Measurements from ENCODE around the gene CTAGE1.
"Not testable (repeated sequence)": the region's sequence is repeated elsewhere in the genome, so short reads cannot be mapped to it uniquely, and the experiment has no call there.

CTAGE1 gene, protein sequence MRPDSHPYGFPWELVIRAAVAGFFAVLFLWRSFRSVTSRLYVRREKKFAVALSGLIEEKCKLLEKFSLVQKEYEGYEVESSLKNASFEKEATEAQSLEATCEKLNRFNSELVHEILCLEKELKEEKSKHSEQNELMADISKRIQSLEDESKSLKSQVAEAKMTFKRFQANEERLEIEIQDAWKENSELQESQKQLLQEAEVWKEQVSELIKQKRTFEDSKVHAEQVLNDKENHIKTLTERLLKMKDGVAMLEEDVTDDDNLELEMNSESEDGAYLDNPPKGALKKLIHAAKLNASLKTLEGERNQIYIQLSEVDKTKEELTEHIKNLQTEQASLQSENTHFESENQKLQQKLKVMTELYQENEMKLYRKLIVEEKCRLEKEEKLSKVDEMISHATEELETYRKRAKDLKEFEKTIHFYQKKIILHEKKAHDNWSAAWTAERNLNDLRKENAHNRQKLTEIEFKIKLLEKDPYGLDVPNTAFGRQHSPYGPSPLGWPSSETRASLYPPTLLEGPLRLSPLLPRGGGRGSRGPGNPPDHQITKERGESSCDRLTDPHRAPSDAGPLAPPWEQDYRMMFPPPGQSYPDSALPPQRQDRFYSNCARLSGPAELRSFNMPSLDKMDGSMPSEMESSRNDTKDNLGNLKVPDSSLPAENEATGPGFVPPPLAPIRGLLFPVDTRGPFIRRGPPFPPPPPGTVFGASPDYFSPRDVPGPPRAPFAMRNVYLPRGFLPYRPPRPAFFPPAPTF

DNA sequence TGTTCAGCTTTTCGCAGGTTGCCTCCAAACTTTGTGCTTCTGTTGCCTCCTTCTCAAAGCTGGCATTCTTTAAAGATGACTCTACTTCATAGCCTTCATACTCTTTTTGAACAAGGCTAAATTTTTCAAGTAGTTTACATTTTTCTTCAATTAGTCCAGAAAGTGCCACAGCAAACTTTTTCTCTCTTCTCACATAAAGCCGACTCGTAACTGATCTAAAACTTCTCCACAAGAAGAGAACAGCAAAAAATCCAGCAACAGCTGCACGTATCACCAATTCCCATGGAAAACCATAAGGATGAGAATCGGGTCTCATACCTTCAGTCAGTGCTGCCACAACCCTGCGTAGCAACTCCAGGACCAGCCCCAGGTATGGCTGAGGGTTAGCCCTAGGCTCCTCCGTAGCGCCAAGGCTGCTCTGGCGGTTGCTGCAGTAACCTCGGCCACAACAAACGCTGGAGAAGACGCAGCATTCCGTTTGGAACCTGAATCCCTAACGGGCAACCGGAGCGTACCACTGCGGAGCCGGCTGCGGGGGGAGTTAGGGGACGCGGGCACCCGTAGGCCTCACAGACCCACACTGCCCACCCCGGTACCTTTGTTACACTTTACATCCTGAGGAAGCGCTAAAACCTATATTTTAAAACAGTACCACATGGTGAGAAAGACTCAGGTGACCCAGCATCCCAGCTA is at the start of gene CTAGE1:
TSS of gene CTAGE1 (minus strand) at position 420 of the 693 bp plus-strand sequence. CDS start at position 316, 104 bp downstream.
- no peak for DNase-seq (ENCODE audit: low read depth in 1 of 2, low spot score in 1 of 2)

DNA sequence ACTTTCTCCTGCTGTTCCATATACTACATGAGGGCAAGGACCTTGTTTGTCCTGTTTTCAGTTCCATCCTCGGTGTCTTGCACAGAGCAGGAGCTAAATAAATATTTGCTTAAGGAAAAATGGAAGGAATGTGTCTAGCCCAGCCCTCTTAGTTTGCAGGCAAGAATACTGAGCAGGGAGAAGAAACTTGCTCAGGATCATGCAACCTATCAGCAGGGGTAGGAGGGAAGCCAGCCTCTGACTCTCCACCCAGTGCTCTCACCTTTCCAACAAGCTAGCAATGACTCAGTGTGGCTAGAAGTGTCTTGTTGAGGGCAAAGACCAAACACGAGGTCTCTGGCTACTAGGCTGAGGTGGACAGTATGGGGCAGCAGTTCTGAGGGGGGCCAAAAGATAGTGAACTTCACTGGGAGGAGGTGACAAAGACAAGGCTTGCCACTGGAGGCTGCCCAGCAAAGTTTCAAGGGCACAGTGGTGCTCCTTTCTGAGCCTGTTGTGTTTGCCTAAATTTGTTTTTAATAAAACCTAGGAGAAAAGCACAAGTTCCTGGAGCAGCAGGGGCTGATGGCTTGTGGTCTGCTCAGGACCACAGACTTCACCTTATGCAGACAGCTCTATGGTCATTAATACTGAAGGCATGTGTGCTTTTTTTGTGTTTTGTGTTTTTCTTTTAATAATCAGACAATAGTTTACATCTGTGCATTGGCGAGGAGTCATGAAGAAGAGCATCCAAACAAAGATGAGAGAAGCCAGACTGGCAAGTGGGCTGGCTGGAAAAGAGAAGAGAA is 49.1 kb upstream of the CTAGE1 start:
- no peak for DNase-seq (ENCODE audit: low read depth in 1 of 2, low spot score in 1 of 2)

DNA sequence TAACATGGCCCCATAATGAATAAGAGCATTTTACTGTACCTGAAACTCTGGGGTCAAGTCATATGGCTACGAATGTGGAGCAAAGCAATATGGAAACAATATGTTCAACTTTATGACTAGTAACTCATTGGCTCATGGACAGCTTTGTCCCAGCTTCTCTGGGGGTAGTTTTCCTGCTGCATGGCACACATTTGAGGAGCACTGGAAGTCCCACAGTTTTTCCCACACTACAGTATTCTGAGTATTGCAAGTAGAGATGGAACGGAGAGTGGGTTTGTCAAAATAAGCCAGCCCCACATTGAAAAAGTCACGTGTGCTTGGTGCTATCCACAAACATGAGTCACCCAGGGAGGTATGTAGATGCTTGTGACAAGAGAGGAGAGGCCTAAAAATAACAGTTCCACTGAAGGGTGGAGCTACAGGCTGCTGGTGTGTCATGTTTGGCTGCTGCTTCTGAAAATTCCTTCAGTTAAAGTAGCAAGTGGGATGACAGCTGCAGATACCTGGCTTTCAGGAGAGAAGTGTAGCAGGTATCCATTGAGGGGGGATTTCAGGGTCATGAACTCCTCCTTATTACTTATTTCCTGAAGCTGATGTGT is 48.2 kb upstream of the CTAGE1 start:
- DNase-seq (ENCODE audit: low read depth in 1 of 2, low spot score in 1 of 2) = no peak

DNA sequence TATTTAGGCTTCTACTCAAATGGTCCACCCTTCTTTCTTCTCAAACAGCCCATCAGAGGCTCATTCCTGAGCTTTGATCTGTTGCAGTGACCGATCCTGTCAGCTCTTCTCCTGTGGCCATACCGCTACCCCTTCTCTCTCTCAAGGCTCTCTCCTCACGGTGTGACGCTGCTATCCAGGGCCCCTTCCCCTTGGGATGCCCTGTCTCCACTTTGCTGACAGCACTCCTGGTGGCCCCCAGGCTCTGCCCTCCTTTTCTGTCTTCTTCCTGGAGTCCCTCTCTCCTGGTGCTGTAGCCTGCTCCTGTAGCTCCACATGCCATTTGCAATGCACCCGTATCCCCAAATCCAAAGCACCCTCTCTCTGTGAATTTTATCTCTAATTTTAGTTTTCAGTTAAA is 45.4 kb upstream of the CTAGE1 start:
- DNase-seq (ENCODE audit: low read depth in 1 of 2, low spot score in 1 of 2) = no peak

DNA sequence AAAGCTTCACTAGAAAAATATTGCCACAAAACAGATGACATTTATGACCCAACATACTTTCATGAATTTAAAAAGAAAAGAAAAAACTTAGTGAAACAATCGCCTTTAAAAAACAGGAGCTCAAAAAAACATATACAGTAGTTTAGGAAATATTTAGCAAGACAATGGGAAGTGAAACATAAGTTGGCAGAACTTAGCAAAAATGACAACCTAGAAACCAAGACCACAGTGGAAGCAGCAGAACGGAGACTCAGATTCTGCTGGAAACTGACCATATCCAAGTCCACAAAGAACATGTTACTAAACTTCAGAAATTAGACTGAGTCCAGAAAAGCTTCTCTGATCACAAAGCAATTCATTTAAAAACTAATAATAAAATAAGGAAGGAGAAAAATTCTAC is 41.8 kb upstream of the CTAGE1 start:
- DNase-seq (ENCODE audit: low read depth in 1 of 2, low spot score in 1 of 2) = no peak

DNA sequence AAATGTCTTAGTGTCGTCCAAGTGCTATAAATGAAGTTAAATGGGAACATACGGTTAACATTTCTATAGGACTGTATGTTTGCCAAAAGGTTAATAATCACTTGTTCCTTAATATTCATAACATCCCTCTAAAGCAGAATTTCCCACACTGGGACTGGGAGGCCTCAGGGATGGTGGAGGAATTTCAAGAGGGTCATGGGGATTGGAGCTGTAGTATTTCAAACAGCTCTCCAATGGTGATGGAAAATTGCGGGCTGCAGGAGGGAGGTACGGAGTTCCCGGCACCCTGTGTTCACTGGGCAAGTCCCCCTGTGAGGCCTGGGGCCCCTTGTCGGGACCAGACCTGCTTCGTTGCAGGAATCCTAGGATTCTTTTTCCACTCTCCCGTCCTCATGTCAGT is 39.8 kb upstream of the CTAGE1 start:
- no peak for DNase-seq (ENCODE audit: low read depth in 1 of 2, low spot score in 1 of 2)

DNA sequence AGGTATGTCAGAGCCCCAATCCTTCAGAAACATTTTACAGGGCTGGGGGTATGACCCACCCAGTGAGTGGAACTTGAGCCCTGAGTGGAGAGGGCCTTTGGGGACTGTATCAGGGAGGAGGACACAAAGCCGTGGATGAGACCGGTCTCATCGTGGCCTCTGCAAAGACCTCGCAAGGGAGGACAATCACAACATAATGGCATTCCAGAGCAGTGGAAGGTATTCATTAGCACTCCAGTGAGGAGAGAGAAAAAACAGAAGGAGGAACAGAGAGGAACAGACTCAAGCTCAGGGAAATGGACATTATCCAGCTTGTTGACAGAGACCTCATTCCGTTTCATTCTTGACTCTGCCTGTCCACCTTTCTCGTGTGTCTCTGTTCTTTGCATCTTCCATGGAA is 38.8 kb upstream of the CTAGE1 start:
- no peak for DNase-seq (ENCODE audit: low read depth in 1 of 2, low spot score in 1 of 2)

DNA sequence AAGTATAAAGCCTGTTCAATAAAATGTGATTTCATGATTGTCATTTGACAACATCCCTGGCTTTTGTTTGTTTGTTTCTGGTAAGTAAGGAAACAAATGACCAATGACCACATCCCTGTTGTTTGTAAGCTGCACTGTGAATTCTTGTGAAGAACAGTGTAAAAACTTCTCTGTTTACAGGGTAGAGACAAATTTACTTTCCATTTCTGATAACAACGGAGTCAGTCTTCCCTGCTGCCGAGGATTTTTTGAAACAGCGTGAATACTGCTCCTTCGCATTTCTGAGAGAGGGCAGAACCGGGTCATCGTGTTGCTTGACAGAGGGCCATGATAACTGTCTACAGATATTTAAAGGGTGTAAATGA is 38.4 kb upstream of the CTAGE1 start:
- no peak for DNase-seq (ENCODE audit: low read depth in 1 of 2, low spot score in 1 of 2)

DNA sequence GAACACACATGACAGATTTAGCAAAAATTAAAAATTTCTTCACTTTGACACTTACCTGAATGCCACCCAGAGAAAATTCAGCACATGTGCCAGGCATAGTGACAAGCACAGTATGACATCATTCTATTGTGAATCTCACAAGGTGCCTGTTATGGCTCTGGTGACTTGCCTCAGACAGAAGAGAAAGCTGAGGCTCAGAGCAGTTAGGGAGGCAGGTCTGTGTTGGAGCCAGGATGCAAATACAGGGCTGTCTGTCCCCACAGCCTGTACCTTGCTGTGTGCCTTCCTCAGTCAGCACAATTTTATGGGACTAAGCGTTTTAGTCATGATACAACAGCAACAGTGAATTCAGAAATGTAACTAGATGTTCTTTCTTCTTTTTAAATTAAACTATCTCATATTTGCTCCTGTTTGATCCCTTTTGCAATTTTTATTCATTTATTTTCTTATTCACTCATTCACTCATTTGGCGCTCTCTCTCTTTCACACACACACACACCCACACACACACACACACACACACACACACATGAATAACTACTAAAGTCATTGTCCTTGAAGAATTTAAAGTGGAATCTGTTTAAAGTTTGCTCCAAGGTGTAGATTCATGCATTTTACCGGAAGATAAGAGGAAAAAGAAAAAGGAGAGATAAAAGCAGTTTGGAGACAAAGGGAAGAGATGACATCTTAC is 37.9 kb upstream of the CTAGE1 start:
- DNase-seq (ENCODE audit: low read depth in 1 of 2, low spot score in 1 of 2) = no peak

DNA sequence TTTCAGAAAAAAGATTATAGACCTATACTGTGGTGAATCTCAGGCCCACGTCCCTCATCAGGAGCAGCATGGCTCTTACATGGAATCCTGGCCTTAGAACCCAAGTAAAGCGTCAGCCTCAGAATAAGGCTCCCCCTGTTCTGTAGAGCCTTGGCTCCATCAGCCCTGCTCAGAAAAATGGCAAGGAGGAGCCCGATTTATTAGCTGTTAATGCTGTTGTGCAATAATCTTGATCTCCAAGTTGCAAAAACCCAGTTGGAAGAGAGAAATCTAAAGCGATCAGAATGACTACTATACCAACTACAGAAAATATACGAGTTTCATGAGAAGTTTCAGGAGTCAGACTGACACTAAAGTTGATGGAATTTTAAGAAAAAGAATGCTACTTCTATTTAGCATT is 35.6 kb upstream of the CTAGE1 start:
- no peak for DNase-seq (ENCODE audit: low read depth in 1 of 2, low spot score in 1 of 2)

DNA sequence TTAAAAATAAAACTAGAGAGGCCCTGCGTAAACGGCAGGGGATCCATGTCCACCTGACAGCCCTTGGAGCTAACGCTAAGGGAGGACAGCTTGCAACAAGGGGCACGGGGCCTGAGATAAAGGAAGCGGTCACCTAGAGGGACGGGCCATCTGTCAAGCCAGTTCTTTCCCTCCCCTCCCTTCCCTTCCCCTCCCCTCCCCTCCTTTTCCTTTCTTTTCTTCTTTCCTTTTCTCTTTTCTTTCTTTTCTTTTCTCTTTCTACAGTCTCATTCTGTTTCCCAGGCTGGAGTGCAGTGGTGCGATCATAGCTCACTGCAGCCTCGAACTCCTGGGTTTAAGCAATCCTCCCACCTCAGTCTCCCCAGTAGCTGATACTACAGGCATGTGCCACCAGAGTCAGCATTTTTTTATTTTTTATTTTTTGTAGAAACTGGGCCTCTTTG is 34.5 kb upstream of the CTAGE1 start:
- DNase-seq (ENCODE audit: low read depth in 1 of 2, low spot score in 1 of 2) = no peak

DNA sequence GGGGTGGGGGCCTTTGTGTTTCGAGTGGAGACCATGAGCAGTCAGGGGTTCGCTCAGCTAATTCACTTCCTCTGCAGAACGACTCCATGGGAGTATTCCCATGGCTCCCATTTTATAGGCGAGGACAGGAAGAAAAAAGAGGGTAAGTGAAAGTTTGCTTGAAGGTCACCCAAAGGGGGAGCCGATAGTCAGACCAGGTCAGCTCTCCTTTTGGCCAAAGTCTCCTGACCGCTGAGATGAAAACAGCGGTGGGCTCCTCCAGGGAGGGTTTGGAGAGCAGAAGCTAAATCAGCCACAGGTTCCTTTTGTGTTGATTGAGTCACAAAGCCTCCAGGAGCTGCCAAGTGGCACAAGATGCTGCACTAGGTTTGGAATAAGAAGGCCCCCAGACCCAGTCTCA is 34.1 kb upstream of the CTAGE1 start:
- DNase-seq (ENCODE audit: low read depth in 1 of 2, low spot score in 1 of 2) = no peak

DNA sequence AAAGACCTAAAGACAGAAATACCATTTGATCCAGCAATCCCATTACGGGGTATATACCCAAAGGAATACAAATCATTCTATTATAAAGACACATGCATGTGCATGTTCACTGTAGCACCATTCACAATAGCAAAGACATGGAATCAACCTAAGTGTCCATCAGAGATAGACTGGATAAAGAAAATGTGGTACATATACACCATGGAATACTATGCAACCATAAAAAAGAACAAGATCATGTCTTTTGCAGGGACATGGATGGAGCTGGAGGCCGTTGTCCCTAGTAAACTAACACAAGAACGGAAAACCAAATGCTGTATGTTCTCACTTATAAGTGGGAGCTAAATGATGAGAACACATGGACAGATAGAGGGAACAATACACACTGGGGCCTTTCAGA is 33.1 kb upstream of the CTAGE1 start:
- not testable (repeated sequence) for DNase-seq (ENCODE audit: low read depth in 1 of 2, low spot score in 1 of 2)

DNA sequence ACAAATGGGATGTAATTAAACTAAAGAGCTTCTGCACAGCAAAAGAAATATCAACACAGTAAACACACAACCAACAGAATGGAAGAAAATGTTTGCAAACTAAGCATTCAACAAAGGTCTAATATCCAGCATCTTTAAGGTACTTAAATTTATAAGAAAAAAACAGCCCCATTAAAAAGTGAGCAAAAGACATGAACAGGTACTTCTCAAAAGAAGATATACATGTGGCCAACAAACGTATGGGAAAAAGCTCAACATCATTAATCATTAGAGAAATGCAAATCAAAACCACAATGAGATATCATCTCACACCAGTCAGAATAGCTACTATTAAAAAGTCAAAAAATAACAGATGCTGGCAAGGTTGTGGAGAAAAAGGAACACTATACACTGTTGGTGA is 32.6 kb upstream of the CTAGE1 start:
- not testable (repeated sequence) for DNase-seq (ENCODE audit: low read depth in 1 of 2, low spot score in 1 of 2)

DNA sequence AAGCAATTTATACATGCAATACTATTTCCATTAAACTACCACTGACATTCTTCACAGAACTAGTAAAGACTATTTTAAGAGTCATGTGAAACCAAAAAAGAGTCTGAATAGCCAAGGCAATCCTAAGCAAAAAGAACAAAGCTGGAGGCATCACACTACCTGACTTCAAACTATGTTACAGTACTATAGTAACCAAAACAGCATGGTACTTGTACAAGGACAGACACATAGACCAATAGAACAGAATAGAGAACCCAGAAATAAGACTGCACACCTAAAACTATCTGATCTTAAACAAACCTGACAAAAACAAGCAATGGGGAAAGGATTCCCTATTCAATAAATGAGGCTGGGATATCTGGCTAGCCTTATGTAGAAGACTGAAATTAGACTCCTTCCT is 32.0 kb upstream of the CTAGE1 start:
- DNase-seq (ENCODE audit: low read depth in 1 of 2, low spot score in 1 of 2) = not testable (repeated sequence)

DNA sequence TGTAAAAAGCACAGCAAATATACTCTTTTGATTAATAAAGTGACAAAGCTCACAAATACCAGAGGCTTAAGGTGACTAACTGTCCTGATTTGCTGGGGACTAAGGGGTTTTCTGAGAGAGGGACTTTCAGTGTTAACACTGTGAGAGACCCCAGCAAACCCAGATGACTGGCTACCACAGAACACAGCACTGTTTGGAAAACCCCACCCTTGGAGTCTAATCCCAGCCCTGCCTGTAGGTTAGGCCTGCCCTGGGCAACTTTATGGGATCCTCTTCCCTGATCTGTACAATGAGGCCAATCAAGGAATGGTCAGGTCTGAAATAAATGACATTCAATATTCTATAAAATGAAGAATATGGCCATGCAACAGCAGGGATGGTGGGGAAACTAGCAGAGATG is 30.5 kb upstream of the CTAGE1 start:
- DNase-seq (ENCODE audit: low read depth in 1 of 2, low spot score in 1 of 2) = no peak

DNA sequence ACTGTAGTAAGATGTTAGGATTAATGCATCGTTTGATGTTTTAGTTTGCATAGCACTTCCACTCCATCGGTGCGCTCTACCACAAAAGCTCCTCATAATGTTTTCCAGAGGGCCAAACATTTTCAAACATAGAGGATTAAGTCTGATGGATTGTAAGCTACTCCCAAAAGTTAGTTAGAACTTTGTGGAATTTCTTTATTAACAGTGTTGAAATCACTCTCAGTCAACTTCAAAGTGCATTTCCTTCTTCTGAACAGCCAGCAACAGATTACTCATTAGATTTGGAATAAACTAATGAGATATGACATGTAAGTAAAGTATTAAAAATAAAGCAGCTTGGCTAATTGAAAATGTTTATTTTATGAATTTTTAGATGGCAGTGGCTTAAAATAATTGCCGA is 30.1 kb upstream of the CTAGE1 start:
- no peak for DNase-seq (ENCODE audit: low read depth in 1 of 2, low spot score in 1 of 2)

DNA sequence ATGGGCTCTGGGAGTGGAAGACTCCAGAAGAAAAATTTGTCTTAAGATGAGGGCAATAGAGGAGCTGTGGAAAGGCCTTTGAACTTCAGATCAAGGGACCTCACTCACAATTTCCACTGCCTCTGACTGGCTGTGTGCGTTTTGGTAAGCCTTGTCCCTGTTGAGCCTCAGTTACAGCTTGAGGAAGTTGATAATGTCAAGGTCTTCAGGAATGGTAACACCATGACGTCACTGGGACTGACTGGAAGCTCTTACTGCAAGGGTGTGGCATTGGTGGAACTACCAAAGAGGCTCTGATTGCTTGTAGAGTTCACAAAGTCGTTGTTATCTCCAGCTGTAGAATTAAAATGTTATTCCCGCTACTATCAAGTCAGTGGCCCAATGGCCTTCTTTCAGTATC is 29.2 kb upstream of the CTAGE1 start:
- no peak for DNase-seq (ENCODE audit: low read depth in 1 of 2, low spot score in 1 of 2)

DNA sequence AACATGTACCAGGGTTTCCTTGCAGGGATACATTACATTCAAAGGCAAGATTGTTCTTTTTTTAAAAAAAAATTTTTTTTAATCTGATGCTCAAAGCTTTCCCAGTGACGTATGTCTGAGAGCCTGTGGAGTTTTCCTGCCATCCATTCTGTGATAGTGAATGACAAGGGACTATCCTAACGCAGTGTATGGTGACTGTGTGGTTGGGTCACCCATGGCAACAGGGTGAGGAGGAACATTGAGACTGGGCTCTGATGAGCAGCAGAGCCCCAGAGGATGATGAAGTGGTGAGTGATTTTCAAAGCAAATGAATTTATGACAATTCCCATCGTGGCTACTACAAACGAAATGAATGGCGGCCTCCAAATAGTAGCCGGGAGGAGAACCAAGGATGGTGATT is 28.6 kb upstream of the CTAGE1 start:
- no peak for DNase-seq (ENCODE audit: low read depth in 1 of 2, low spot score in 1 of 2)

DNA sequence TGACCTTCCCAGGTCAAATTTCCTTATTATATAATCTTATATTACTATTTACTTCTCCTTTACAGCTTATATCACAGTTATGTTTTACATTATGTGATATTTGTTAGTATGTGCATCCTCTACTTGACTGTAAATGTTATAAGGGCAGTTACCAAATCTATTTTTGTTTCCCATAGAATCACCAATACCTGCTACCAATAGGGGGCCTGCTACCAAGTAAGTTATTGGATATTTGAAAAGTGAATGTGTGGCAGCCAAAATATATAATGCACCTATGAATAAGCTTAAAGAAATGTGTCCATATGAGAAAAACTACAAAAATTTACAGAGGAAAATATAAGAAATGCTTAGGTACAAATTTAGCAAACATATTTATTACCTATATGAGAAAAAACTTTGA is 23.9 kb upstream of the CTAGE1 start:
- no peak for DNase-seq (ENCODE audit: low read depth in 1 of 2, low spot score in 1 of 2)

Data from stimulated activated CD4-positive, alpha-beta T cell treated with anti-CD3 and anti-CD28 coated beads, Interleukin-15, amount 100 ng/mL, for 1 hour (primary cell).